ENCODE data around the gene EYA4.

Gene EYA4

GRCh38 chr6:133408132-133408531 is 167.0 kb downstream of the EYA4 start:
- Histone ChIP-seq H3K36me3 (replicated peaks) (no peaks in the 10 kb centered on the region), H3K27ac (no peak overlapping the region), H3K27me3 (replicated peaks) (no peaks in the 10 kb centered on the region), H3K4me3 (ENCODE audit: low read depth, low read length) (no peak overlapping the region)
- TF ChIP-seq CTCF (IDR thresholded peaks at IDR 0.05; ENCODE audit: low read depth, low read length, missing control alignments) = no peak
- DNase-seq = no peak
- in situ Hi-C loops (cut with HindIII; ENCODE audit: low pct_ligation_motif_present, low sequenced_read_pairs) = no loop called here

- in situ Hi-C loops (cut with HindIII; ENCODE audit: low pct_ligation_motif_present, low sequenced_read_pairs) = no loop called here
- no peaks in the 10 kb centered on the region for H3K27me3 ChIP-seq (replicated peaks)
- no peak overlapping the region for H3K27ac ChIP-seq
- DNase-seq = no peak
- TF ChIP-seq CTCF (IDR thresholded peaks at IDR 0.05; ENCODE audit: low read depth, low read length, missing control alignments) = no peak
- H3K36me3 ChIP-seq (replicated peaks) = no peaks in the 10 kb centered on the region
- no peak overlapping the region for H3K4me3 ChIP-seq (ENCODE audit: low read depth, low read length)
Observed at GRCh38 chr6:133408543-133408942, 167.4 kb downstream of the EYA4 start.

GRCh38 chr6:133410638-133411435 is 169.7 kb downstream of the EYA4 start:
- DNase-seq = no peak
- in situ Hi-C loops (cut with HindIII; ENCODE audit: low pct_ligation_motif_present, low sequenced_read_pairs) = no loop called here
- no peak for TF ChIP-seq CTCF (IDR thresholded peaks at IDR 0.05; ENCODE audit: low read depth, low read length, missing control alignments)
- Histone ChIP-seq H3K4me3 (ENCODE audit: low read depth, low read length) (no peak overlapping the region), H3K36me3 (replicated peaks) (no peaks in the 10 kb centered on the region), H3K27ac (no peak overlapping the region), H3K27me3 (replicated peaks) (no peaks in the 10 kb centered on the region)

GRCh38 chr6:133411757-133412156 is 170.6 kb downstream of the EYA4 start:
- in situ Hi-C loops (cut with HindIII; ENCODE audit: low pct_ligation_motif_present, low sequenced_read_pairs) = no loop called here
- Histone ChIP-seq H3K4me3 (ENCODE audit: low read depth, low read length) (no peak overlapping the region), H3K27me3 (replicated peaks) (no peaks in the 10 kb centered on the region), H3K36me3 (replicated peaks) (no peaks in the 10 kb centered on the region), H3K27ac (no peak overlapping the region)
- no peak for DNase-seq
- TF ChIP-seq CTCF (IDR thresholded peaks at IDR 0.05; ENCODE audit: low read depth, low read length, missing control alignments) = no peak

GRCh38 chr6:133415262-133415661 is 174.1 kb downstream of the EYA4 start:
- no peak for DNase-seq
- Histone ChIP-seq H3K27ac (no peak overlapping the region), H3K36me3 (replicated peaks) (no peaks in the 10 kb centered on the region), H3K27me3 (replicated peaks) (no peaks in the 10 kb centered on the region), H3K4me3 (ENCODE audit: low read depth, low read length) (no peak overlapping the region)
- in situ Hi-C loops (cut with HindIII; ENCODE audit: low pct_ligation_motif_present, low sequenced_read_pairs) = no loop called here
- TF ChIP-seq CTCF (IDR thresholded peaks at IDR 0.05; ENCODE audit: low read depth, low read length, missing control alignments) = no peak

- Histone ChIP-seq H3K27me3 (replicated peaks) (no peaks in the 10 kb centered on the region), H3K36me3 (replicated peaks) (no peaks in the 10 kb centered on the region), H3K27ac (no peak overlapping the region), H3K4me3 (ENCODE audit: low read depth, low read length) (no peak overlapping the region)
- in situ Hi-C loops (cut with HindIII; ENCODE audit: low pct_ligation_motif_present, low sequenced_read_pairs) = no loop called here
- DNase-seq = no peak
- TF ChIP-seq CTCF (IDR thresholded peaks at IDR 0.05; ENCODE audit: low read depth, low read length, missing control alignments) = no peak
Observed at GRCh38 chr6:133418108-133418507, 177.0 kb downstream of the EYA4 start.
